ENCODE data around the gene KCNQ1.

The KCNQ1 gene

GRCh38 chr11:2425506-2425905 is 19.3 kb upstream of the KCNQ1 start:
- H3K4me3 ChIP-seq (ENCODE audit: low read depth, low read length): no peak overlapping the region
- DNase-seq (ENCODE audit: low read depth): no peak
- no peak for TF ChIP-seq CTCF (IDR thresholded peaks at IDR 0.05; ENCODE audit: insufficient read depth, low read depth, low read length, missing control alignments)

GRCh38 chr11:2426221-2426620 is 18.6 kb upstream of the KCNQ1 start:
- no peak for DNase-seq (ENCODE audit: low read depth)
- H3K4me3 ChIP-seq (ENCODE audit: low read depth, low read length): no peak overlapping the region
- TF ChIP-seq CTCF (IDR thresholded peaks at IDR 0.05; ENCODE audit: insufficient read depth, low read depth, low read length, missing control alignments): no peak

- TF ChIP-seq CTCF (IDR thresholded peaks at IDR 0.05; ENCODE audit: insufficient read depth, low read depth, low read length, missing control alignments): no peak
- no peak overlapping the region for H3K4me3 ChIP-seq (ENCODE audit: low read depth, low read length)
- DNase-seq (ENCODE audit: low read depth): no peak
Observed at GRCh38 chr11:2426826-2427521, 17.8 kb upstream of the KCNQ1 start.

GRCh38 chr11:2427721-2428321 is 17.0 kb upstream of the KCNQ1 start:
- no peak overlapping the region for H3K4me3 ChIP-seq (ENCODE audit: low read depth, low read length)
- no peak for DNase-seq (ENCODE audit: low read depth)
- TF ChIP-seq CTCF (IDR thresholded peaks at IDR 0.05; ENCODE audit: insufficient read depth, low read depth, low read length, missing control alignments): no peak

GRCh38 chr11:2428322-2428795 is 16.4 kb upstream of the KCNQ1 start:
- TF ChIP-seq CTCF (IDR thresholded peaks at IDR 0.05; ENCODE audit: insufficient read depth, low read depth, low read length, missing control alignments): peak; percentile 91
- DNase-seq (ENCODE audit: low read depth): peak; percentile 67
- H3K4me3 ChIP-seq (ENCODE audit: low read depth, low read length): no peak overlapping the region

- H3K4me3 ChIP-seq (ENCODE audit: low read depth, low read length): no peak overlapping the region
- no peak for DNase-seq (ENCODE audit: low read depth)
- TF ChIP-seq CTCF (IDR thresholded peaks at IDR 0.05; ENCODE audit: insufficient read depth, low read depth, low read length, missing control alignments): no peak
Observed at GRCh38 chr11:2431395-2431794, 13.4 kb upstream of the KCNQ1 start.
